SKM-1 treated with dmso at 0.1 percent for 144 hours (cell line): Measurements from ENCODE around the gene CIT.

ENCODE experiments used
- DNase-seq: peaks from one replicate; lab custom pipeline; 2025; ENCODE audit not compliant: unreplicated experiment; lab: John Stamatoyannopoulos, UW

The CIT gene

GRCh38 chr12:119857041-119857591 is 20.0 kb downstream of the CIT start:
- DNase-seq: no peak

- no peak for DNase-seq
Observed at GRCh38 chr12:119850330-119850729, 26.8 kb downstream of the CIT start.

GRCh38 chr12:119843100-119843499 is 34.0 kb downstream of the CIT start:
- no peak for DNase-seq

- no peak for DNase-seq
Observed at GRCh38 chr12:119842380-119842779, 34.7 kb downstream of the CIT start.

- DNase-seq: no peak
Observed at GRCh38 chr12:119841433-119842210, 35.5 kb downstream of the CIT start.

- DNase-seq: no peak
Observed at GRCh38 chr12:119840582-119840981, 36.5 kb downstream of the CIT start.

GRCh38 chr12:119840168-119840567 is 37.0 kb downstream of the CIT start:
- DNase-seq: no peak

- no peak for DNase-seq
Observed at GRCh38 chr12:119838826-119839600, 38.1 kb downstream of the CIT start.

- no peak for DNase-seq
Observed at GRCh38 chr12:119836781-119837180, 40.3 kb downstream of the CIT start.

- DNase-seq: no peak
Observed at GRCh38 chr12:119835068-119835467, 42.1 kb downstream of the CIT start.

GRCh38 chr12:119829439-119829838 is 47.7 kb downstream of the CIT start:
- DNase-seq: no peak

- no peak for DNase-seq
Observed at GRCh38 chr12:119828300-119828699, 48.8 kb downstream of the CIT start.

- DNase-seq: no peak
Observed at GRCh38 chr12:119827760-119828159, 49.4 kb downstream of the CIT start.

- no peak for DNase-seq
Observed at GRCh38 chr12:119826661-119827445, 50.3 kb downstream of the CIT start.

- DNase-seq: no peak
Observed at GRCh38 chr12:119825262-119825661, 51.9 kb downstream of the CIT start.

- no peak for DNase-seq
Observed at GRCh38 chr12:119822046-119822445, 55.1 kb downstream of the CIT start.

- no peak for DNase-seq
Observed at GRCh38 chr12:119819322-119819721, 57.8 kb downstream of the CIT start.

GRCh38 chr12:119817546-119818343 is 59.4 kb downstream of the CIT start:
- DNase-seq: no peak

- DNase-seq: no peak
Observed at GRCh38 chr12:119809023-119809422, 68.1 kb downstream of the CIT start.

- DNase-seq: no peak
Observed at GRCh38 chr12:119808441-119808840, 68.7 kb downstream of the CIT start.
